ENCODE results near the gene ETHE1. TPM values are rescaled to one million over a fixed set of nuclear protein-coding genes. Genes with fewer than 3 reads are reported as not detected.
"Not testable (repeated sequence)": the region's sequence is repeated elsewhere in the genome, so short reads cannot be mapped to it uniquely, and the experiment has no call there.

The ETHE1 gene
- polyA plus RNA-seq, 2 of the 4 experiments (the other 2 are of a cell fraction) = 37.3 to 58.9 TPM

GRCh38 chr19:43524922-43525835 lies 1.8 kb downstream of the ETHE1 start:
- 15% methylated on average over 12 of the region's 12 CpGs for WGBS (ENCODE audit: missing lambda C conversion rate)
- H3K9me3 ChIP-seq = no peaks in the 10 kb centered on the region
- H3K4me2 ChIP-seq = peak overlapping the region; percentile 80
- peak overlapping the region; percentile 79 to 90 for H3K27ac ChIP-seq
- TF ChIP-seq GATA3 (IDR thresholded peaks at IDR 0.05; ENCODE audit: borderline replicate concordance) (no peak), FOSB (CRISPR knock-in tag; IDR thresholded peaks at IDR 0.05) (no peak), REST (IDR thresholded peaks at IDR 0.05) (no peak), HES2 (IDR thresholded peaks at IDR 0.05) (no peak), CEBPB (IDR thresholded peaks at IDR 0.05) (peak; percentile 26 to 41; a peak in 2 of 4 replicates), USF2 (IDR thresholded peaks at IDR 0.05) (no peak), HDAC2 (IDR thresholded peaks at IDR 0.05) (no peak)
- FAIRE-seq (peak; percentile 65), ATAC-seq (peak; percentile 50 to 66), DNase-seq (ENCODE audit: low read depth in 1 of 2, low spot score in 1 of 2) (peak; percentile 71 to 85)
- peak overlapping the region; percentile 90 for H3K4me3 ChIP-seq
- CTCF ChIA-PET = interaction anchor here (0.6 to 12.2 kb wide), 18 partner anchors 7 to 220 kb away, joined by 3 to 462 read pairs (median 4); partner anchors contain the start of genes IRGQ, PHLDB3, ZNF575 and ZNF576
- POLR2A ChIA-PET = interaction anchor here (0.5 to 1.6 kb wide), 2 partner anchors 21 to 61 kb away, joined by 3 to 5 read pairs; no protein-coding TSS in a partner anchor
- H3K4me1 ChIP-seq = peaks cover 30% of the 10 kb centered on the region

GRCh38 chr19:43523696-43524095 lies 3.3 kb downstream of the ETHE1 start:
- H3K4me2 ChIP-seq; ATAC-seq; H3K4me3 ChIP-seq; POLR2A ChIA-PET; FAIRE-seq; H3K27ac ChIP-seq; H3K9me3 ChIP-seq; DNase-seq (ENCODE audit: low read depth in 1 of 2, low spot score in 1 of 2): not testable (repeated sequence)
- CTCF ChIA-PET = interaction anchor here (0.6 to 12.2 kb wide), 8 partner anchors 9 to 98 kb away, joined by 3 to 462 read pairs (median 6); partner anchors contain the start of genes IRGQ, ZNF575 and ZNF576
- H3K4me1 ChIP-seq = peaks cover 30% of the 10 kb centered on the region
- 98% methylated on average over 8 of the region's 8 CpGs for WGBS (ENCODE audit: missing lambda C conversion rate)

GRCh38 chr19:43522929-43523328 lies 4.1 kb downstream of the ETHE1 start:
- Histone ChIP-seq H3K4me3 (no peak overlapping the region), H3K4me1 (peaks cover 30% of the 10 kb centered on the region), H3K4me2 (no peak overlapping the region), H3K27ac (no peak overlapping the region), H3K9me3 (no peaks in the 10 kb centered on the region)
- ATAC-seq (no peak), DNase-seq (ENCODE audit: low read depth in 1 of 2, low spot score in 1 of 2) (no peak), FAIRE-seq (no peak)
- POLR2A ChIA-PET = no interaction called here
- CTCF ChIA-PET = interaction anchor here (2.6 to 12.2 kb wide), 4 partner anchors 10 to 90 kb away, joined by 10 to 462 read pairs (median 46); partner anchors contain the start of gene ZNF575
- TF ChIP-seq RNF2 (IDR thresholded peaks at IDR 0.05; ENCODE audit: borderline replicate concordance, low read depth) = no peak
- TF ChIP-seq MAFK (IDR thresholded peaks at IDR 0.05; ENCODE audit: partially characterized antibody) = no peak
- 76% methylated on average over 5 of the region's 5 CpGs for WGBS (ENCODE audit: missing lambda C conversion rate)

GRCh38 chr19:43519436-43520088 lies 7.4 kb downstream of the ETHE1 start:
- H3K27ac ChIP-seq = no peak overlapping the region
- peak; percentile 39 for FAIRE-seq
- POLR2A ChIA-PET = interaction anchor here (0.6 to 1.2 kb wide), 5 partner anchors 14 to 1472 kb away, joined by 4 to 15 read pairs (median 8); partner anchors contain the start of genes PHLDB3 and ZNF575

More at GRCh38 chr19:43519436-43520088, 7.4 kb downstream of the ETHE1 start:
- peak; percentile 87 to 88 for ATAC-seq
- Histone ChIP-seq H3K4me2 (no peak overlapping the region), H3K9me3 (no peaks in the 10 kb centered on the region), H3K4me3 (no peak overlapping the region), H3K4me1 (peaks cover 16% of the 10 kb centered on the region; the same call in 2 of the 3 replicates)
- TF ChIP-seq RAD21 (conservative IDR thresholded peaks at IDR 0.05 in 1 of 2, IDR thresholded peaks at IDR 0.05 in 1 of 2) (peak; percentile 97 to 98), CTCF (IDR thresholded peaks at IDR 0.05) (peak; percentile 99), FOSL2 (IDR thresholded peaks at IDR 0.05) (no peak), FOSL2 (CRISPR knock-in tag; IDR thresholded peaks at IDR 0.05) (0 out of 2 replicates have a peak, but pooled peaks have one; percentile 11), ZNF302 (CRISPR knock-in tag; IDR thresholded peaks at IDR 0.05) (no peak), ZC3H11A (IDR thresholded peaks at IDR 0.05) (no peak), SMC3 (IDR thresholded peaks at IDR 0.05) (peak; percentile 96)
- WGBS (ENCODE audit: missing lambda C conversion rate) = 45% methylated on average over 10 of the region's 10 CpGs
- peak; percentile 81 to 92 for DNase-seq (ENCODE audit: low read depth in 1 of 2, low spot score in 1 of 2)
- CTCF ChIA-PET = interaction anchor here (0.5 to 12.2 kb wide), 52 partner anchors 12 to 1739 kb away, joined by 3 to 462 read pairs (median 4); partner anchors contain the start of genes LYPD3, PHLDB3 and ZNF575
